GM19351 (cell line): ENCODE data around the gene ATE1.
"Not testable (repeated sequence)": the region's sequence is repeated elsewhere in the genome, so short reads cannot be mapped to it uniquely, and the experiment has no call there.

Source experiments
- ATAC-seq: cut with Tn5 transposase; IDR thresholded peaks from one replicate; pipeline ENCODE4 v1.9.1; 2021; ENCODE audit warnings: mild to moderate bottlenecking, moderate library complexity; ENCODE audit not compliant: unreplicated experiment

Gene ATE1

GRCh38 chr10:121833387-121833786 lies 94.4 kb downstream of the ATE1 start:
- ATAC-seq = no peak

DNA sequence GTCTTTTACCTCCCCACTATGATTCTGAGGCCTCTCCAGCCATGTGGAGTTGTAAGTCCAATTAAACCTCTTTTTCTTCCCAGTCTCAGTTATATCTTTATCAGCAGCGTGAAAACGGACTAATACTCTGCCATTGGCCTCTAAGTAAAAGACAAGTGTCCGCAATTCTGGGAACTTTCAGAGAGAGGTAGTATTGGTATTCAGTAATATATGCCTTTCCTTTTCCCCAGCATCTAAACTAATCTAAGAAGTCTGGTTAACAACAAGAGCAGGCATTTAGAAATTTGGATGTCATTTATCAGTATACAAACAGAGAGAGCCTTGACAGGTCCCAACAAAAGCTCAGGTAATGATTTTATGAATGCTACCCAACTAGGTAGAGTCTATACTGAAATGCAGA lies 95.2 kb downstream of the ATE1 start:
- no peak for ATAC-seq

- ATAC-seq = no peak
Measured at GRCh38 chr10:121831777-121832176, 96.1 kb downstream of the ATE1 start.

DNA sequence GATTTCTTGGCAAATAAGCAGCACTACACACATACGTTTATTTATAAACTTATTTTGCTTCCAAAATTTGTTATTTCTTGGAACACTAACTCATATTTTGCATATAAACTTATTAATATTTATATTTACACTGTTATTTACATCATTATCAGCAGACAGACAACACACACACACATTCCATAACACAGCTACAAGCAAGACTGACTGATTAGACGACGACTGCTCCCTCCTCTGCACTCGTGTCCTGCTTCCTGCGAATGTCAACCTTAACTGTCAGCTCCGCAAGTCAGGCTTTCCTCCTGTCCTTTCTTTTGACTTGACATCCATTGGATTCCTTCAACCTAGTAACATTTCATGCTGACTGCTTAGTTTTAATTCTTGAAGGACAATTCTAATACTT lies 96.6 kb downstream of the ATE1 start:
- no peak for ATAC-seq

DNA sequence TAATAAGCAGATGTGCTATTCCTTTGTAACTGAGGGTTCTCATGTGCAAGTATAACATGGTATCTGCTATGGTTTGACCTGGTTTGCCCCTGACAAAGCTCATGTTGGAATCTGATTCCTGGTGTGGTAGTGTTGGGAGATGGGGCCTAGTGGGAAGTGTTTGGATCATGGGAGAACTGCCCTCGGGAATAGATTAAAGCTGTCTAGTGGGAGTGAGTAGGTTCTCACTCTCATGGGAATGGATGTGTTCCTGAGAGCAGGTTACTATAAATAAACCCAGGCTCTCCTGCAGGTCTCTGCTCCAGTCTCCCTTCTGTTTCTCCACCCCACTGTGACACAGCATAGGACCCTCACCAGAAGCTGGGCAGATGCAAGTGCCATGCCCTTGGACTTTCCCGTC lies 97.7 kb downstream of the ATE1 start:
- no peak for ATAC-seq

GRCh38 chr10:121828045-121828444 lies 99.8 kb downstream of the ATE1 start:
- no peak for ATAC-seq

GRCh38 chr10:121826773-121827172 lies 101.1 kb downstream of the ATE1 start:
- not testable (repeated sequence) for ATAC-seq

GRCh38 chr10:121823993-121824463 lies 103.8 kb downstream of the ATE1 start:
- peak; percentile 64 for ATAC-seq

GRCh38 chr10:121822724-121823123 lies 105.1 kb downstream of the ATE1 start:
- ATAC-seq = no peak

GRCh38 chr10:121822180-121822579 lies 105.7 kb downstream of the ATE1 start:
- ATAC-seq = no peak

DNA sequence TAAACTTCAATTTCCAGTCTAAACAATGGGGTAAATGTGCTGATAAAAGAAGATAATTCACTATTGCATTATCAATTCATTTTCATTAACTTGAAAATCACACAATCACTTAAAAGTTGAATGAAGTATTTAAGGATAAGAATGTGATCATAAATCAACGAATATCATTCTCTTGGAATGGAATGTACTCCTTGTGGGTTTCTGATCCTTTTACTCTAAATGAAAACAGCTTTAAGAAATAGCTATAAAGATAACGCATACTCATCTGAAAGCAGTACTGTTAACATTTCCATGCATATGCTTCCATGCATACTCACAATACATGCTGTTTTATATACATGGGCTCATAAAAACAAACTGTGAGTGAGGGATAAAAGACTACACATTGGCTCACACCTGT lies 108.8 kb downstream of the ATE1 start:
- ATAC-seq = no peak

- no peak for ATAC-seq
Measured at GRCh38 chr10:121818599-121818998, 109.2 kb downstream of the ATE1 start.

DNA sequence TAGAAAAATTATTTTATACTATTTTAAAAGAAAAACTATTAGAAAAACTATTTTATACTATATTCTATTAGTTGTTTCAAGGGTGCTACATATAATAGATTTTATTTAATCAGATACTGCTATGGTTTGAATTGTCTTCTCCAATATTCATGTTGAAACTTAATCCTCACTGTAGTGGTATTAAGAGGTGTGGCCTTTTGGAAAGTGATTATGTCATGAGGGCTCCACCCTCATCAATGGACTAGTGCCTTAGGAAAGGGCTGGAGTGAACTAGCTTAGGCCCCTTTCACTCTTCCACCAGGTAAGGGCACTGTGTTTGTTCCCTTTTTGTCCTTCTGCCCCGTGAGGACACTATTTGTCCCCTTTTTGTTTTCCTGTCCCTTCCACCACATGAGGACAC lies 111.6 kb downstream of the ATE1 start:
- no peak for ATAC-seq

DNA sequence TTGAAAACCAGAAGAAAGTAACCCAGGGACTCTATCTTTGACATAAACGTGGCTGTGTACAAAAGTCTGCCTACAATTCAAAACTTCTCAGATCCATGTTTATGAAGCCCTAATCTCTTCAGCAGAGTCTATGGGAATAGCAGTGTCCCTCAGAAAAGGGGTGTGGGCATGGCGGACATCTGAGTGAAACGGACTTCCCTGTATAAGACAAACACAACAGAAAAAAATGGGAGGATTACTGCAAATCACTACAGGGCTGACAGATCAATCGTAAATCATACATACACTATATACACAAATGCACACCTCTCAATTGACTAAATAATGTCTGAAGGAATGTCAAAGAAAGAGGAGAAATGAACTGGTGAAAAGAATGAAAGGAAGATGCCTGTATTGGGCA lies 114.0 kb downstream of the ATE1 start:
- no peak for ATAC-seq

- ATAC-seq = no peak
Measured at GRCh38 chr10:121813211-121813815, 114.5 kb downstream of the ATE1 start.

DNA sequence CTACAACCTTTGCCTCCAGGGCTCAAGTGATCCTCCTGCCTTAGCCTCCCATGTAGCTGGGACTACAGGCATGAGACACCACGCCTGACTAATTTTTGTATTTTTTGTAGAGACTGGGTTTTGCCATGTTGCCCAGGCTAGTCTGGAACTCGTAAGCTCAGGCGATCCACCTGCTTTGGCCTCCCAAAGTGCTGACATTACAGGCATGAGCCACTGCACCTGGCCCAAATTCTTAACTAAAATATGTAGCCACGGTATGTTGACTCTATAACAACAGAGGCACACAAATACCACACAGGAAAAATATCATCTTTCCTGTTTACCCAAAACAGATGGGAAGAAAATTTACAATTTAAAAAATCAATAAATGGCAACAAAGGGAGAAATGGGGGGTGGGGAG lies 115.8 kb downstream of the ATE1 start:
- ATAC-seq = no peak

GRCh38 chr10:121811386-121811785 lies 116.4 kb downstream of the ATE1 start:
- ATAC-seq = no peak

GRCh38 chr10:121808835-121809234 lies 119.0 kb downstream of the ATE1 start:
- no peak for ATAC-seq

DNA sequence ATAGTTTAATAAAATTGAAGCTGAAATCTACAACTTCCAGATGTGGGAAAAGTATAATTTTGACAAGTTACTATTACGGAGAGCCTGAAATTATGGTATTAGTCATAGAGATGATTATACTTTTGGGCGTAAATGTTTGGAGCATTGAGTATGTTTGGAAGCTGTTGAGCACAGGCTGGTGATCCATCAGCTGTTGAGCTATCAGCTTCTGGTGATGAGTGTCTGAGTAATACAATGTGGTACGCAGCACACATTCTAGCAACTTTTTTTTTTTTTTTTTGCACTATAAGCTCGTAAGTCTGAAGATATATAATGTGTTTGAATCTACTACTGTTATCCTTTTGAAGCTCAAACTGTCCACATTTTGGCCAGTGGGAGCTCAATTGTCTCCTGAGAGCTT lies 123.4 kb downstream of the ATE1 start:
- no peak for ATAC-seq

DNA sequence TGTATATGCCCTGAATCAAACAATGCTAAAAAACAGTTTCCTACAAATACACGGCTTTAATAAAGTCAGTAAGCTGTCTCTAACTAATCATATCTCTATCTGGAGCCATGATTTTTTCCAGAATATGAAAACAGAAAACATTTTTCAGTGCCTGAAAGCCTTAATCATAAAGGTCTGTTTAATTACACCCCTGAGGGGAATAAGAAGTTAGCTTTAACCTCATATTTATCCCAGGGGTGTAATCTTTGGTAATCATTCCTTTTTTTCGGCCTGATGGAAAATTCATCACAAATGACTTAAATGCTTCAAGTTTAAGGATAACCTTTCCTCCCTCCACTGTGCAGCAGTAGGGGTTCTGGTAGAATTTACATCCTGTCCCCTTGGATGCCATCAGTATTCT lies 124.2 kb downstream of the ATE1 start:
- no peak for ATAC-seq

- ATAC-seq = no peak
Measured at GRCh38 chr10:121800831-121801230, 127.0 kb downstream of the ATE1 start.

DNA sequence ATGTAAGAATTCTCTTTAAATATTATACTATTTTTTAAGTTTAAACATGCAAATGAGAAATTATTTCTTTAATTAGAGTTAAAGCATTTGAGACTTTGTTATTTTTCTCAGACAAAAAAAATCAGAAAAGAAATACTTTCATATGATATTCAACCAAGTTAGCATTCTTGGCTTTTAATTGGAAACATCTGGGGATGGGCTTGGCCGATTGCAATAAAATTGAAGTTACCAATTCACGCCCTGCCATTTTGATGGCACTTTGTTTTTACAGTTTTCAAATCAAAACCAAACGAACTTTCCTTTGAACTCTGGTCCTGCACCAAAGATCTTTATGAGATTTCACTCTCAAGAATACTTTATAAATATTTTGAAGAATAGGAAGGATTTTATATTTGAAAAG lies 127.7 kb downstream of the ATE1 start:
- no peak for ATAC-seq

- no peak for ATAC-seq
Measured at GRCh38 chr10:121797490-121797889, 130.3 kb downstream of the ATE1 start.
